Measurements from ENCODE around the gene ZNG1A.
"Not testable (repeated sequence)": the region's sequence is repeated elsewhere in the genome, so short reads cannot be mapped to it uniquely, and the experiment has no call there.

The ZNG1A gene

DNA sequence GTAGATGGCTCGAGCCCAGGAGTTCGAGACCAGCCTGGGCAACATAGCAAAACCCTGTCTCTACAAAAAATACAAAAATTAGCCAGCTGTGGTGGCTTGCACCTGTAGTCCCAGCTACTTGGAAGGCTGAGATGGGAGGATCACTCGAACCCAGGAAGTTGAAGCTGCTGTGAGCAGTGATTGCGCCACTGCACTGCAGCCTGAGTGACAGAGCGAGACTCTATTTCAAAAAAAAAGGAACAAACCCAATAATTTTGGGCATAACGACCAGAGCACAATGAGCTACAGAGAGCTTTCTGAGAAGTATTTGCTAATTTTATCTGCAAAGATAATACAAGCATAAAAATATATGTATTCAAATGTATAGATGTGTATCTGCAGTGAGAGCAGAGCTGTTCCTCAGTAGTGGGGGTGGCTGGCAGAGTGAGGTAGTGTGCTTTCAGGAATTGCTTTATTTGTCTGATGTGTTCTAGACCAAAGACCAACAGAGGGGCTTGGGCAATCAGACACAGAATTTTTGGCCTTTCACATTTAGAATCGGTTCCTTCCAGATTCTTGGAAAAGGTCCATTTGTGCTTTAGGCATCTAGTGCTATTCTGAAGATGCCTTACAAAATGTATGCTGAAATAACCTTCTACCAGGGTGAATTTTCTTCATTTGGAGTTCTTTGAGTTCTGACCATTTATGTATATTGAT is 41.0 kb upstream of the ZNG1A start:
- no peaks in the 10 kb centered on the region for H3K9me3 Mint-ChIP-seq
- H3K27ac Mint-ChIP-seq = no peak overlapping the region
- no peaks in the 10 kb centered on the region for H3K36me3 Mint-ChIP-seq (ENCODE audit: low read depth)
- no peak for TF ChIP-seq CTCF (IDR thresholded peaks at IDR 0.05)
- no peak for DNase-seq
- H3K4me1 Mint-ChIP-seq = peaks cover 13% of the 10 kb centered on the region
- H3K27me3 Mint-ChIP-seq (ENCODE audit: low read depth, poor library complexity) = peaks cover 41% of the 10 kb centered on the region
- no peak overlapping the region for H3K4me3 Mint-ChIP-seq

DNA sequence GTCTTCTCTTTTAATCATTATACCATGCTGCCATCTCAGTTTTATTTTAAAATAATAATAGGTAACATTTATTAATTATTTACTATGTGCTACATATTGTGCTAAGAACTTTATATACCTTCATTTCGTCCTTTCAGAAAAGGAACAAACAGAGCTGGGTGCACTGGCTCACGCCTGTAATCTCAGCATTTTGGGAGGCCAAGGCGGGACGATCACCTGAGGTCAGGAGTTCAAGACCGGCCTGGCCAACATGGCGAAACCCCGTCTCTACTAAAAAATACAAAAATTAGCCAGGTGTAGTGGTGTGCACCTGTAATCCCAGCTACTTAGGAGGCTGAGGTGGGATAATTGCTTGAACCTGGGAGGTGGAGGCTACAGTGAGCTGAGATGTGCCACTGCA is 40.2 kb upstream of the ZNG1A start:
- H3K4me1 Mint-ChIP-seq = peaks cover 13% of the 10 kb centered on the region
- peaks cover 49% of the 10 kb centered on the region for H3K27me3 Mint-ChIP-seq (ENCODE audit: low read depth, poor library complexity)
- H3K4me3 Mint-ChIP-seq; H3K36me3 Mint-ChIP-seq (ENCODE audit: low read depth); H3K27ac Mint-ChIP-seq; DNase-seq; H3K9me3 Mint-ChIP-seq: not testable (repeated sequence)

DNA sequence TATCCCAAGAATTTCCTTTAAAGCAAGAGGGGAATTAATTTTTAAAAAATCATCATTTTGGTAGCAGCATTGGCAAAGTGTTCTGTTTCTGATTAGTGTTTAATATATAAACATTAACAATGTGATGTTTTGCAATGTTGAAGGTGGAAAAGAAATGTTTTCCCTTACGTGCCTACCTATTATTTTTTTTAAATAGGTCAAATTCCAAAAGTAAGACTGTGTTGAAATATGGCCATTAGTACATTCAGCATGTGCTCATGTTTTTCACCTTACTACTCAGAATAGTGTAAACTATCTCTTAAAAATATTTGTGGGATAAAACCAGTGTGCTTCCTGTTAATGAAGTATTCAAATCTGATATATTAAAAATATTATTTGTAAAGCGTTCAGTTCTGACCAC is 39.1 kb upstream of the ZNG1A start:
- Mint-ChIP-seq H3K9me3 (no peaks in the 10 kb centered on the region), H3K4me3 (no peak overlapping the region), H3K27ac (no peak overlapping the region), H3K36me3 (ENCODE audit: low read depth) (no peaks in the 10 kb centered on the region), H3K4me1 (peaks cover 9% of the 10 kb centered on the region), H3K27me3 (ENCODE audit: low read depth, poor library complexity) (peaks cover 60% of the 10 kb centered on the region)
- no peak for DNase-seq
- TF ChIP-seq CTCF (IDR thresholded peaks at IDR 0.05) = no peak

DNA sequence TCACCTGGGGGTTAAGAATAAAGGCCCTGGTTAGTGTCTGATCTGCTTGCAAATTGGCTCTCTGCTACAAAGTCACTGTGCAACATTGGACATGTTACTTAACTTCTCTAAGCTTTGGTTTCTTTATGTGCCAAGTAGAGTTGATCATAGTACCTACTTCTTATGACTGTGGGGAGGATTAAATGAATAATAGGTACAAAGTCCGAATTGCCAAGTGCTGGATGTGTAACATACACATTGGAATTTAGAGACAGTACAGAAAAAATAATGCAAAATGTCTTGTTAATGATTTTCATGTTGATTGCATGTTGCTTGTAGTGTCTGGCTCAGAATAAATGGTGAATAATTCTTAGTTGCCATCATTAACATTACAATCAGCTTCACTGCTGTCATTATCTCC is 38.0 kb upstream of the ZNG1A start:
- no peak for TF ChIP-seq CTCF (IDR thresholded peaks at IDR 0.05)
- no peaks in the 10 kb centered on the region for H3K36me3 Mint-ChIP-seq (ENCODE audit: low read depth)
- peaks cover 62% of the 10 kb centered on the region for H3K27me3 Mint-ChIP-seq (ENCODE audit: low read depth, poor library complexity)
- H3K4me1 Mint-ChIP-seq = no peaks in the 10 kb centered on the region
- no peak overlapping the region for H3K27ac Mint-ChIP-seq
- no peak overlapping the region for H3K4me3 Mint-ChIP-seq
- DNase-seq = no peak
- no peaks in the 10 kb centered on the region for H3K9me3 Mint-ChIP-seq

DNA sequence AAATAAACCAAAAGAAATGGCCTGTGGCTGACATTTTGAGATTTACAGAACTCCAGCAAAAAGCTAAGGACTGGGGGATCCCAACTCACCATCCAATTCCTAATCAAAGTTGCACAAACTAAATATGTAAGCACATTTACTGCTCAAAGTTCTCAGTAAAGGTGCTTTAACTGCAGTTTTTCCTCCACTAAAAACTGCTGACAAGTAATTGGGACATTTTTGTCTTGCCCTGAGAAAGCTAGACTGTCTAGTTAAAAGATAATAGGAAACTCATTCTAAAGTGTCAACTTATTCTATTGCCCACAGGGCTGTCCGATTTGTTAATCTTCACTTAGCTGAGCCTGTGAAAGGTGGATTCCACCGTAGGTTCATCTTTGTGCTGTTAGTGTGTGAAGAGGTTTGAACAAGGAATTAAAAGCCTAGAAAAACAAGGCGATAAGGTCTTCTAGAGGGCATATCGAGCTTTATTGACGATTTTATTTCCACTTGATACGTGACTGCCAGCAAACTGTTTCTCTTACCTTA is 36.8 kb upstream of the ZNG1A start:
- Mint-ChIP-seq H3K27me3 (ENCODE audit: low read depth, poor library complexity) (peaks cover 62% of the 10 kb centered on the region), H3K27ac (no peak overlapping the region), H3K4me3 (peak overlapping the region; percentile 80), H3K9me3 (no peaks in the 10 kb centered on the region), H3K36me3 (ENCODE audit: low read depth) (no peaks in the 10 kb centered on the region), H3K4me1 (no peaks in the 10 kb centered on the region)
- no peak for DNase-seq
- no peak for TF ChIP-seq CTCF (IDR thresholded peaks at IDR 0.05)

GRCh38 chr9:214648-215493 is 36.0 kb upstream of the ZNG1A start, which contains the start of gene DOCK8:
Gene DOCK8, plus strand, starts transcription at chr9:214865. Its CDS starts 112 bp downstream, at chr9:214977.
- no peak within 1 kb of the TSS for H3K27ac Mint-ChIP-seq
- peak within 1 kb of the TSS; percentile 80 for H3K4me3 Mint-ChIP-seq
- peaks cover 57% of the 10 kb centered on the region for H3K27me3 Mint-ChIP-seq (ENCODE audit: low read depth, poor library complexity)
- H3K9me3 Mint-ChIP-seq = no peaks in the 10 kb centered on the region
- H3K36me3 Mint-ChIP-seq (ENCODE audit: low read depth) = no peaks in the 10 kb centered on the region
- no peaks in the 10 kb centered on the region for H3K4me1 Mint-ChIP-seq
- peak; percentile 33 for TF ChIP-seq CTCF (IDR thresholded peaks at IDR 0.05)
- peak; percentile 76 for DNase-seq
